Upper lobe of left lung (tissue), 4 donors: ENCODE measurements around the gene UGT1A8.

Source experiments
- POLR2AphosphoS5 ChIP-seq, 2 donors: sonication (generic); formaldehyde crosslinking; IDR thresholded peaks; one replicate each; pipeline ENCODE4 v1.5.1; 2017; ENCODE audit warnings: antibody characterized with exemption in 2 of 2
- TF ChIP-seq, protein P1 (sequence below), 6 experiments: fragments of 450-650 bp in 4 of 6; fragments of 200-600 bp in 2 of 6; sonication (generic) in 2 of 6; IDR thresholded peaks; one replicate each; pipeline ENCODE4 v1.5.1; 2016 to 2019; ENCODE audit warnings: antibody characterized with exemption in 6 of 6

DNA sequence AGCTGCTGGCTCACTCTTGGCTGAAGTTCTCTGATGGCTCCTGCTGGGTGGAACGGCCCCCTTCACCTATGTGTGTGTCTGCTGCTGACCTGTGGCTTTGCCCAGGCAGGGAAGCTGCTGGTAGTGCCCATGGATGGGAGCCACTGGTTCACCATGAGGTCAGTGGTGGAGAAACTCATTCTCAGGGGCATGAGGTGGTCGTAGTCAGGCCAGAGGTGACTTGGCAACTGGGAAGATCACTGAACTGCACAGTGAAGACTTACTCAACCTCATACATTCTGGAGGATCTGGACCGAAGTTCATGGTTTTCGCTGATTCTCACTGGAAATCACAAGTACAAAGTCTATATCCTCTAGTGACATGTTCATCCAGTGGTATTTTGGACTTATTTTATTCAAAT is 13.9 kb upstream of the UGT1A8 start:
- TF ChIP-seq POLR2AphosphoS5 (IDR thresholded peaks at IDR 0.05): no peak
- TF ChIP-seq, protein P1, sequence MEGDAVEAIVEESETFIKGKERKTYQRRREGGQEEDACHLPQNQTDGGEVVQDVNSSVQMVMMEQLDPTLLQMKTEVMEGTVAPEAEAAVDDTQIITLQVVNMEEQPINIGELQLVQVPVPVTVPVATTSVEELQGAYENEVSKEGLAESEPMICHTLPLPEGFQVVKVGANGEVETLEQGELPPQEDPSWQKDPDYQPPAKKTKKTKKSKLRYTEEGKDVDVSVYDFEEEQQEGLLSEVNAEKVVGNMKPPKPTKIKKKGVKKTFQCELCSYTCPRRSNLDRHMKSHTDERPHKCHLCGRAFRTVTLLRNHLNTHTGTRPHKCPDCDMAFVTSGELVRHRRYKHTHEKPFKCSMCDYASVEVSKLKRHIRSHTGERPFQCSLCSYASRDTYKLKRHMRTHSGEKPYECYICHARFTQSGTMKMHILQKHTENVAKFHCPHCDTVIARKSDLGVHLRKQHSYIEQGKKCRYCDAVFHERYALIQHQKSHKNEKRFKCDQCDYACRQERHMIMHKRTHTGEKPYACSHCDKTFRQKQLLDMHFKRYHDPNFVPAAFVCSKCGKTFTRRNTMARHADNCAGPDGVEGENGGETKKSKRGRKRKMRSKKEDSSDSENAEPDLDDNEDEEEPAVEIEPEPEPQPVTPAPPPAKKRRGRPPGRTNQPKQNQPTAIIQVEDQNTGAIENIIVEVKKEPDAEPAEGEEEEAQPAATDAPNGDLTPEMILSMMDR (IDR thresholded peaks at IDR 0.05): no peak
